PC-3 (cell line): ENCODE results near the gene SCNN1B.

ENCODE experiments used
- CTCF ChIP-seq: fragments of 300-600 bp; sonication (generic); conservative IDR thresholded peaks from 2 replicates; pipeline ENCODE4 v1.5.1; 2017; ENCODE audit warnings: antibody characterized with exemption, low read depth, mild to moderate bottlenecking, low read length
- EZH2phosphoT487 ChIP-seq: fragments of 300-600 bp; sonication (generic); IDR thresholded peaks from 2 replicates; pipeline ENCODE4 v1.6.1; 2018; ENCODE audit warnings: mild to moderate bottlenecking, antibody characterized with exemption, low read length, borderline replicate concordance

GRCh38 chr16:23284584-23284983 lies 17.5 kb upstream of the SCNN1B start:
- TF ChIP-seq CTCF (no peak), EZH2phosphoT487 (no peak)
